ENCODE results near the gene EGF.
"Not testable (repeated sequence)": the region's sequence is repeated elsewhere in the genome, so short reads cannot be mapped to it uniquely, and the experiment has no call there.

The EGF gene

GRCh38 chr4:109915385-109916026 lies 2.8 kb downstream of the EGF start:
- no peak for DNase-seq

GRCh38 chr4:109916027-109916409 lies 3.3 kb downstream of the EGF start:
- DNase-seq = no peak

GRCh38 chr4:109921384-109921808 lies 8.7 kb downstream of the EGF start:
- no peak for DNase-seq

- DNase-seq = no peak
Observed at GRCh38 chr4:109925396-109925795, 12.7 kb downstream of the EGF start.

- DNase-seq = no peak
Observed at GRCh38 chr4:109928327-109929045, 15.8 kb downstream of the EGF start.

- DNase-seq = no peak
Observed at GRCh38 chr4:109930464-109930863, 17.8 kb downstream of the EGF start.

GRCh38 chr4:109930872-109931271 lies 18.2 kb downstream of the EGF start:
- DNase-seq = no peak

GRCh38 chr4:109931318-109931717 lies 18.6 kb downstream of the EGF start:
- no peak for DNase-seq

- DNase-seq = not testable (repeated sequence)
Observed at GRCh38 chr4:109937352-109937751, 24.7 kb downstream of the EGF start.

GRCh38 chr4:109939190-109939589 lies 26.5 kb downstream of the EGF start:
- DNase-seq = no peak

- DNase-seq = no peak
Observed at GRCh38 chr4:109942292-109942926, 29.7 kb downstream of the EGF start.

- no peak for DNase-seq
Observed at GRCh38 chr4:109943745-109944144, 31.1 kb downstream of the EGF start.

GRCh38 chr4:109944591-109944990 lies 31.9 kb downstream of the EGF start:
- no peak for DNase-seq

- DNase-seq = no peak
Observed at GRCh38 chr4:109945056-109945455, 32.4 kb downstream of the EGF start.

- no peak for DNase-seq
Observed at GRCh38 chr4:109946120-109946519, 33.4 kb downstream of the EGF start.

- no peak for DNase-seq
Observed at GRCh38 chr4:109947457-109947856, 34.8 kb downstream of the EGF start.

GRCh38 chr4:109947918-109948317 lies 35.2 kb downstream of the EGF start:
- no peak for DNase-seq

GRCh38 chr4:109949099-109949718 lies 36.5 kb downstream of the EGF start:
- DNase-seq = not testable (repeated sequence)

GRCh38 chr4:109952612-109953011 lies 39.9 kb downstream of the EGF start:
- no peak for DNase-seq

GRCh38 chr4:109953556-109953955 lies 40.9 kb downstream of the EGF start:
- DNase-seq = no peak

- no peak for DNase-seq
Observed at GRCh38 chr4:109955146-109955545, 42.5 kb downstream of the EGF start.

GRCh38 chr4:109957227-109957626 lies 44.5 kb downstream of the EGF start:
- DNase-seq = no peak

GRCh38 chr4:109959195-109959594 lies 46.5 kb downstream of the EGF start:
- DNase-seq = no peak

- no peak for DNase-seq
Observed at GRCh38 chr4:109962401-109962800, 49.7 kb downstream of the EGF start.

Measured in NCI-H2171 (cell line).